Neural progenitor cell (in vitro differentiated cells): ENCODE data around the gene USP46.

Source experiments
- CTCF ChIP-seq: fragments of 200-600 bp; sonication (generic); IDR thresholded peaks from 2 replicates; pipeline ENCODE4 v1.5.1; 2017; ENCODE audit warnings: antibody characterized with exemption, mild to moderate bottlenecking
- EZH2 ChIP-seq: fragments of 200-600 bp; sonication (generic); IDR thresholded peaks from 2 replicates; pipeline ENCODE4 v1.6.1; 2017; ENCODE audit warnings: antibody characterized with exemption, mild to moderate bottlenecking, moderate library complexity

GRCh38 chr4:52645300-52645699 is 13.8 kb downstream of the USP46 start:
- TF ChIP-seq CTCF = no peak
- no peak for TF ChIP-seq EZH2
